ENCODE measurements around the gene AP2M1.

GRCh38 chr3:184149123-184149522 is 25.5 kb upstream of the AP2M1 start:
- TF ChIP-seq ZNF274 (IDR thresholded peaks at IDR 0.05; ENCODE audit: low read depth, low read length) (no peak), YY1 (IDR thresholded peaks at IDR 0.05; ENCODE audit: insufficient read depth, insufficient read length) (no peak), SUZ12 (IDR thresholded peaks at IDR 0.05; ENCODE audit: extremely low read depth, insufficient read depth, insufficient read length) (no peak)

Measured in NT2/D1 (cell line).